COLO668 (cell line): Measurements from ENCODE around the gene EHD4.

ENCODE experiments used
- DNase-seq: peaks from one replicate; lab custom pipeline; 2025; ENCODE audit not compliant: unreplicated experiment; lab: John Stamatoyannopoulos, UW

The EHD4 gene

DNA sequence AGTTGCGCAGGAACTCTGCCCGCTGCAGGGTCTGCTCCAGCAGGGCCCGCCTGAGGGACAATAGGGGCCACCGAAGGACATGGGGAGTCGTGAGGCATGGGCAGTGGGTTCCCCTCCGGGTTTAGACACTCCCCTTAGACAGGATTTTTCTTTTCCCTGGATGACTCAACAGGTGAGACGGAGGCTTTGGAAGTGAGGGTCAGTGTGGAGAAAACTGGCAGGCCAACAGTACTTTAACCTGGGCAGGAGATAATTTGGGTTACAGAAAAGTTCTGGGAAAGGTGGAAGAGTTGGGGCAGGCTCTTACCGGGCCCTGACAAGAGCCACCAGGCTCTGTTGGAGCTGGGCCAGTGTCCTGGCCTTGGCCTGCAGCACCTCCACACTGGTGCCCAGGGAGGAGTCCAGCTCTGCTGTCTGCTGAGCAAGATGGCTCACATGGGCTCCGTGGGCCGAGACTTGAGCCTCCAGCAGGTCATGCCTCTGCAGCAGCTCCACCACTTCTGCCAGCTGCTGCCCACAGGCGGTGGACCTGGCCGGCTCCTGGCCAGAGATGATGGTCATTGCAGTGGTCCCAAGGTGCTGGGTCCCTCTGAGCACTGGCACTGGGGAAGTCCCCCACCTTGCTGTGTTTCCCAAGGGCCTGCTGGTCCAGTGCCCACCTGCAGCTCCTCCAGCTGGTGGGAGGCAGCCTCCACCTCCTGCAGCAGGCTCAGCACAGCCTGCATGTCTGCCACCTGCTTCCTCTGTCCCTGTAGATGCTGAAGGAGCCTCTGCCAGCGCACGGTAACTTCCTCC, 89.5 kb downstream of the EHD4 start:
- DNase-seq, result peak; percentile 17

DNA sequence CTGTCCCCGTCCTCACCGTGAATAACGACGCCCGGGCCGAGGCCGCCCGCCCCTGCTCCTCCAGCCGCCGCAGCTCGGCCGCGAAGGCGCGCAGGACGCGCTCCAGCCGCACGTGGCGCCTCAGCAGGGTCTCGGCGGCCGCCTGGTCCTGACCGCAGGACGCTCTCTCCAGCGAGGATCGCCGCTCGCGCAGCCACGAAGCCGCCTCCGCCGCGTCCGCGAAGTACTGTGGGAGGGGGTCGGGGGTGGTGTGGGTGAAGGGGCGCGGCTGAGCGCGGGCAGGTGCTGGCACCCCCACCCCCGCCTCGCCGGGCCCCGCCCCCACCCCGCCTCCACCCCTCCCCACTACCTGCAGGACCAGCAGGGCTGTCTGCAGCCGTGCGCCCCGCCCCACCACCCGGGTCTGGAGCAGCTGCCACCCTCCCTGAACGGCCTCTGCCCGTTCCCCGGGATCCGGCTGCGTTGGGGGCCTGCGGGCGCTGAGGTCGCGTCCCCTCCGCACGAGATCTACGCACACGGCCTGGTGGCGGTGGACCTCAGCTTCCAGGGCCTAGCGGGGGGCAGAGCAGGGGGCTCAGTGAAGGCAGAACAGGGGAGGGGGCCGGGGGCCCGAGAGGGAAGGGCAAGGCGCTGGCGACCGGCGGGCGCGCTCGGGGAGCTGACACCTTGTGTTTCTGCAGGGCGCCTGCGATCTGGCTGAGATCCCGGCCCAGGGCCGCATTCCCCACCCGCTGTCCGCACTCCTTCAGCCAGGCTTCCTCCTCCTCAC, 90.3 kb downstream of the EHD4 start:
- peak; percentile 70 for DNase-seq

GRCh38 chr15:41881550-41881919, 90.8 kb downstream of the EHD4 start:
- DNase-seq, result no peak

DNA sequence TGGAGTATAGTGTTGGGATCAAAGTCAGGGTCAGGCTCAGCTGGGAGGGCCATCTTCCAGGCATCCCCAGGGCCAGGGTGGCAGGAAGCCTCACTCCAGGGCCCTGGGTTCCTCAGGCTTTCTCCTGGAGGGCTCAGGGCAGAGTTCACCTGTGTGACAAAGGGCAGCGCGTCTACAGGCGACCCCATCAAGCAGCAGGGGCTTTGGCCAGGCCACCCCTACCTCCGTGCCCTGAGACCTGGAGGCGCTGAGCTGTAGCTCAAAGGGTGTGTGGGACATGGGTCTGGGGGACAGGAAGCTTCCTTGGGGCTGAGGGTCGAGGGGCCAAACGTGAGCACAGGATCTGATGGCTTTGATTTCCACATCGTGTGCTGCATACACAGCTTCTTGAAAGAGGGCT, 91.3 kb downstream of the EHD4 start:
- DNase-seq, result no peak

DNA sequence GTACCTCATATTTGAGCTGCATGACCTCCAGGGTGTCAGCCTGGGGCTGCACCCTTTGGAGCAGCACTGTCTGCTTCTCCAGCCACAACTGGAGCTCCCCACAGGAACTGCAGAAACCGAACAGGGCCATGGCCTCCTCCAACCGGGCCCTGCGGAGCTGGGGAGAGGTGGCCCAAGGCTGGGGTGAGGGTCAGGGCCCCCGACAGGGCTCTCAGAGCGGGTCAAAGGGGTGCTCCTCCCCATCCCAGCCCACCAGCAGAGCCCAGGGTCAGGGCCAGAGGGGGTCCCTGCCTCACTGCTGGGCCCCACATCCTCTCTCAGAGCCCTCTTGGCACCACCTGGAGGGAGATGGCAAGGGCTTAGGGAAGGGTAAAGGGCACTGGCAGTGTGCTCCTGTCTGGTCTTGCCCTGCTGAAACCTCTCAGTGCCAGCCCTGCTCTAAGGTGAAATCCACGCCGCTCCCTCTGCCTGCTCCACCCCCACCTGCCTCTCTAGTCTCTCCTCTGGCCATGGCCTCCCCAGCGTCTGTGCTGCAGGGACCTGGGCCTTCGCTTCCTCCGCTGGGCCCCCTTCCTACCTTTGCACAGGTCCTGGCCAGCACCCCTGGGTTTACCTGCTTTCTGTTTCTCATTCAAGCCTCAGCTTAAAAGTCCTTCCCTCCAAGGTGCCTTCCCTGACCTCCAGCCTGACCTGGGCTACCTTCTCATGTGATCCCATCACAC, 92.0 kb downstream of the EHD4 start:
- no peak for DNase-seq

GRCh38 chr15:41879321-41879845, 93.0 kb downstream of the EHD4 start:
- DNase-seq, result peak; percentile 9

- no peak for DNase-seq
Measured at GRCh38 chr15:41878355-41878699, 94.0 kb downstream of the EHD4 start.

DNA sequence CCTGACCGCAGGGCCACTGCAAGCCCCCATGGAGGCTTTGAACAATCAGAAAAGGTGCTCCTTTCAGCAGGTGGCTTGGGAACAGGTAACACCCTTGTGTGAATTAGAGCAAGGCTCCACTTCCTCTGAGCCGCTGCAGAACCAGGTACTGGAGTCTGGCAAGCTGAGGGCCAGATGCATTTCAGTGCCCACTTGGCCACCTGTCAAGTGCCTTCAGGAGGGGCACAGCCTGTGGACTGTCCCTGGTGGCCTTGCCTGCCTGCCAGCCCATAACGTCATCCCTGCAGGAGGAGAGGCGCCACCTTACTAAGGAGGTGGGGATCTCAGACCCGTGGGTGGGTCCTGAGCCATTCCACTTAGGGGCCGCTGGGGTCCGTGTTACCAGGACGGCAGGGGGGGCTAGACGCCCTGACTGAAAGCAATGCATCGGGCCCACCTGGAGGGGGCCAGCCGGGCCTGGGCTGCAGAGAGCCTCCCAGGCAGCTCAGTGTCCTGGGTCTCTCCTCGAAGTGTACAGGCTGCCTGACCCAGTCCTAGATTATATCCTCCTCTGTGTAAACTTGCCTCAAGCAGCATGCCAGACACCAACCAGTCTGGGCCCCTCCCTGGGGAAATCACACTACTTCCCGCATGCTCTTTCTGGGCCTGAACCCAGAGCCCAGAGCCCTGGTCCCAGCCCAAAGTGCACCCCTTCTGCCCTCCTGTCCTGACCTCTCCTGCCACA, 94.6 kb downstream of the EHD4 start:
- DNase-seq, result no peak

DNA sequence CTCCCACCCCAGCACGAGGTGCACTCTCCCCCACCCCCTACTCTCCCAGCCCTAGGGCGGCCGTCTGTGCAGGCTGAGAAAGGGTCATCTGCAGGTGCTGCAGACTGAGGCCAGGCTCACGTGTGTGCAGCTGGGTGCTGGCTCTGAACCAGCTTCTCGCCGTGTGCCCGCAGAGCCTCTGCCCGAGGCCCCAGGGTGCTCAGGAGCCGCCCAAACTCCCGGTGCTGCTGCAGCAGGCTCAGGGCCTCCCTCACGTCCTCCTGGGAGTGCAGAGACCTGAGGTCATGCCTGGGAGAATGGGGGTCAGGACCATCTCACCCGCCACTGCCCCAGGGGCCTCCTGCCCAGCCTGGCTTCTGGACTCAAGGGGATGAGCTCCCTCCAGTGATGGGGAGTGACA, 95.7 kb downstream of the EHD4 start:
- DNase-seq, result peak; percentile 55

- DNase-seq, result no peak
Measured at GRCh38 chr15:41876007-41876406, 96.3 kb downstream of the EHD4 start.

DNA sequence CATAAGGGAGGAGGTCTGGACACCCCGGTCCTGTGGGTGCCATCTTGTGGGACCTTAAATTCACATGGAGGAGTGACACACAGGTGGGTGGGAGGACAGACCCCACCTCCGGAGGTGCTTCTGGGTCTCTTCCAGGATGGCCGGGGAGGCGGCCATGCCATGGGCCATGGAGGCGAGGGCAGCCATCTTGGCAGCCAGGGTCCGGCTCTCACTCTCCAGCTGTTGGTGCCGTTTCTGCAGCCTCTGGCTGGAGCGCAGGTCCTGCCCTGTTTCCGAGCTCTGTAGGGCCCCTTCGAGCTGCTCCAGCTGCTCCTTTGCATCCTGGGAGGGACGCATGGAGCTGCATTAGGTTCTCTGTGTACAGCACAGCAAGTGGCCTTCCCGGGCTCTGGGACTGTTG, 97.6 kb downstream of the EHD4 start:
- DNase-seq, result no peak

- DNase-seq, result peak; percentile 78
Measured at GRCh38 chr15:41873711-41874110, 98.6 kb downstream of the EHD4 start.

DNA sequence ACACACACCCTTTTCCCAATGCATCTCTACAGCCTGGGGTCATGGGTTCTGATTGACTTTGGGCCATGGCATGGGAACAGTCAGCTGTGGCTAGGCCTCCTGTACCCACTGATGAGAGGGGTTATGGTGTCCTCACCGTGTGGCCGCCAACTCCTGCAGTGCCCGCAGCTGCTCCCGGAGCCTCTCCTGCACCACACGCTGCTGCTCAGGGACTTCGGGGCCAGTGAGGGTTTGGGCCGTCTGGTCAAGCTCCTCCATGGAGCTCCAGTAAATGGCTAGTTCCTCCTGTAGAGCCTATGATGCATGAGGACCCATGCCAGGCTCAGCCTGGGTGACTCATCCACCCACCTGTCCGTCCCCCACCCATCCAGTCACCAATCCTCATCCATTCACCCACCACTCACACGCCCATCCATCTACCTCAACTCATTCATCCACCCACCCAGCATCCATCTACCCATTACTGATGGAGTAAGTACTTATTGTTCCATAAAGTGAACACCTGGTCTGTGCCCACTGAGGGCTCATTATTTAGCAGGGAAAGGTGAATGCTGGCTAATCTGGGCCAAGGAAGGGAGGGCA, 100.1 kb downstream of the EHD4 start:
- DNase-seq, result no peak

DNA sequence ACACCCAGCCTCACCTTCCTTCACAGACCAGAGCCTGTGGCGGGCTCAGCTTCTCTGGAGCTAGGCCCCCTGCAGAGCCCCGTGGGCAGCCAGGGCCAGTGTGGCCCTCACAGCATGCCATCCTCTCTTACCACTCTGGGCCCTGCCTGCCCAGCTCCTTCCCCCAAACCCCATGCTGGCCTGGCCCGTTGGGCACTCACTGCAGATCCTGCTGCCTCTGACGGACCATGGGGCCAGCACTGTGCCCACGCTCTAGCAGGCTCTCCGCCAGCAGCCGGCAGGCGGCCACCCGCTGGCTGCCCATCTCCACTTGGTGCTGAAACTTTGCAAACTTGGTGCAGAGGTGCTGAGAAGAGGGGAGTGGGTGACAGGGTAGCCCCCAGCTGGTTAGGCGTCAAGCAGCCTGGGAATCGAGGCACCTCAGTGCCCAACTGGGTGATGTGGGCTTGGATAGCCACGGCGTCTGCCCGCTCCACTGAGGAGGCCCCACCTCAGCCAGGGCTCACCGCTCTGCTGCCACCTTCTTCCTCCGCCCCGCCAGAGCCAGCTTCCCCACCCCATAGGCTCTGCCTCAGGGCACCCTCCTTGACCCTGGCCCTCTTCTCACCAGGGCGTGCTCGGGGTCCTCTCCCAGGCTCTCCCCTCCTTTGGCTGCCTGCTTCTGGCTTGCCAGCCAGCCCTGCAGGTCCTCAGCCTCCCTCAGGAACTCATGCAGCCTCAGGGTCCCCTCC, 101.0 kb downstream of the EHD4 start:
- no peak for DNase-seq

DNA sequence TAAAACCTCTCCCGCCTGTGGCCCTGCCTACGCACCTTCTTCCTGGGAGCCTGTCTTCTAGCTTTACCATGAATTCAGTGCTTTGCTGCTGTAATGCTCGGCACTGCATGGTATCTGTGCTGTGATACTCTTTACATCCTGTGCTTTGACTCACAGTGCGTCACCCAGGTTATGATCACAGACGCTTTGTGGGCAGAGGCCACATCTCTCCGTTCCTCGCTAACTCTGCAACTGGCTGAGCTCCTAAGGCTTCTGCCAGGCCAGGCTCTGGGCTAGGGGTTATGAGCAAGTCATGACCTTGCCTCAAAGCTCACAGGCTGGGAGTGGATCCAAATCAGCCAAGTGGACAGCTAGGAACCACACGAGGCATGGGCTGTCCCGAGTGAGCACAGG, 101.7 kb downstream of the EHD4 start:
- DNase-seq, result no peak

DNA sequence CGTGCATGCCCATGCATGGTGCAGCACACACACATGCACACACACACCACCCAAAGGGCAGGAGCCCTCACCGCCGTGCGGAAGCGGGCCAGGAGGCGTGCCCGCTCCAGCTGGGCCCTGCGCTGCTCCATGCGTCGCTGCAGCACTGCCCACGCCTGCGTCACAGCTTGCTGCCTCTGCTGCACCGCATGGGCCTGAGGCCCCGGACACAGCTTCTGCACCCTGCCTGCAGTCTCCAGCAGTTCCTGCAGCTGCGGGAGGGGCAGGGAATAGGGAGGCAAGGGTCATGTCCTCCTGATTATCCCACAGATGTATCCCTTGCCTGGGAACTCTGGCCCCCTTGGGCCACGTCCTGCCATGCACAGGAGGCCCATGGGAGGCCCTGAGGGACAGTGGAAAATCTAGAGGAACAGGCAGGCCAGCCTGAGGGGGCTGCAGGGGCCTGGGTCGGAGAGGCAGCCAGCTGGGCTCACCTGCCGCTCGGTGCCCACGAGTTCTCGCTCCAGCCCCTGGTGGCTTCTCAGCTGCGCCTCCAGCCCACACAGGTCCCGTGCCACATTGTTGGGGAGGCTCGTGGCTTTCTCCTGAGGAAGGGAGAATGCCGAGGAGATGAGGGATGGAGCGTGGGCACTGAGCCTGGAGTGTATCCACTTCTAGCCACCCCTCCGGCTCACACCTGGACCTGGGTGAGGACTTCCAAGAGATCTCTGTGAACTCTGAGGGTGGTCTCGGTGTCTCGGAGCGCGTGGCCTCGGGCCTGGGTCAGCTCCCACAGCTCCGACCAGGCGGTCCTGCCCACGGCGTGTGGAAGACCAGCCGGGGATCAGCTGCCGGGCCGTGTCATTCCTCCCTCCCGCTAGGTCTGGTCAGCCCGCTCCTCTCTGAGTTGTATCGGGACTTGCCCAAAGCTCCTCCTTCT, 102.3 kb downstream of the EHD4 start:
- DNase-seq, result no peak

- DNase-seq, result no peak
Measured at GRCh38 chr15:41868321-41868720, 104.0 kb downstream of the EHD4 start.

GRCh38 chr15:41866872-41867579, 105.3 kb downstream of the EHD4 start:
- DNase-seq, result no peak
